ENCODE measurements around the gene OR10T2. TPM values are rescaled to one million over a fixed set of nuclear protein-coding genes. Genes with fewer than 3 reads are reported as not detected.
"Not testable (repeated sequence)": the region's sequence is repeated elsewhere in the genome, so short reads cannot be mapped to it uniquely, and the experiment has no call there.

Gene OR10T2
- total RNA-seq, 1 donor from 2014 or later: not detected

DNA sequence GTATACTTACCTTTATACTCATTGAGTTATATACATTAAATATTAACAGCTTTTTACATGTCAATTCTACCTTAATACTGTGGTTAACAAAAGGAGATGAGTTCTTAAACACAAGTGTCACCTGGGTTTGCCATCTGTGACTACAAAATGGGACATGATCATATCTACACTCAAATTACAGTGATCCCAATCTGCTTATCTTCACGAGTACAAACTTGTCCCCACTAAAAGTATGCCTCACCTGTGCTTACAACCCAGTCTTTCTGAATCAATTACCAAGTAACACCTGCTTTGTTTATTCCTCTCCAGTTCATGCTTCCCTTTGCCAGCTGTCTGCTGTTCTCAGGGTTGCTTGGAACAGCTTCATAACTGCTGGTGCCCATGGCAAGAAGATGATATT is 36.8 kb downstream of the OR10T2 start:
- no peak overlapping the region for H3K27ac ChIP-seq (ENCODE audit: low read depth, low read length)
- H3K27me3 ChIP-seq (ENCODE audit: control insufficient read depth in 3 of 3, insufficient read depth in 3 of 3, low read length in 3 of 3): no peaks in the 10 kb centered on the region
- no peak overlapping the region for H3K4me3 ChIP-seq (ENCODE audit: low read length in 3 of 3)
- no peak overlapping the region for H3K9ac ChIP-seq (ENCODE audit: low read depth in 1 of 3, low read length in 3 of 3)
- no peaks in the 10 kb centered on the region for H3K36me3 ChIP-seq (ENCODE audit: control insufficient read depth in 3 of 3, insufficient read depth in 3 of 3, low read length in 3 of 3)
- H3K4me1 ChIP-seq (ENCODE audit: control insufficient read depth in 3 of 3, insufficient read depth in 3 of 3, low read length in 3 of 3): no peaks in the 10 kb centered on the region
- H3K9me3 ChIP-seq (ENCODE audit: control insufficient read depth in 3 of 3, low read length in 3 of 3): no peaks in the 10 kb centered on the region

- Histone ChIP-seq H3K4me3 (ENCODE audit: low read length in 3 of 3) (no peak overlapping the region), H3K27ac (ENCODE audit: low read depth, low read length) (no peak overlapping the region)
Observed at GRCh38 chr1:158357441-158357840, 41.8 kb downstream of the OR10T2 start.

GRCh38 chr1:158356616-158357015 is 42.6 kb downstream of the OR10T2 start:
- Histone ChIP-seq H3K4me3 (ENCODE audit: low read length in 3 of 3) (no peak overlapping the region), H3K9me3 (ENCODE audit: control insufficient read depth in 3 of 3, low read length in 3 of 3) (no peaks in the 10 kb centered on the region), H3K9ac (ENCODE audit: low read depth in 1 of 3, low read length in 3 of 3) (no peak overlapping the region), H3K27ac (ENCODE audit: low read depth, low read length) (no peak overlapping the region), H3K4me1 (ENCODE audit: control insufficient read depth in 3 of 3, insufficient read depth in 3 of 3, low read length in 3 of 3) (no peaks in the 10 kb centered on the region), H3K27me3 (ENCODE audit: control insufficient read depth in 3 of 3, insufficient read depth in 3 of 3, low read length in 3 of 3) (no peaks in the 10 kb centered on the region), H3K36me3 (ENCODE audit: control insufficient read depth in 3 of 3, insufficient read depth in 3 of 3, low read length in 3 of 3) (no peaks in the 10 kb centered on the region)

More at GRCh38 chr1:158357441-158357840, 41.8 kb downstream of the OR10T2 start:
- Histone ChIP-seq H3K9ac (ENCODE audit: low read depth in 1 of 3, low read length in 3 of 3) (no peak overlapping the region), H3K36me3 (ENCODE audit: control insufficient read depth in 3 of 3, insufficient read depth in 3 of 3, low read length in 3 of 3) (no peaks in the 10 kb centered on the region), H3K4me1 (ENCODE audit: control insufficient read depth in 3 of 3, insufficient read depth in 3 of 3, low read length in 3 of 3) (no peaks in the 10 kb centered on the region), H3K9me3 (ENCODE audit: control insufficient read depth in 3 of 3, low read length in 3 of 3) (no peaks in the 10 kb centered on the region), H3K27me3 (ENCODE audit: control insufficient read depth in 3 of 3, insufficient read depth in 3 of 3, low read length in 3 of 3) (no peaks in the 10 kb centered on the region)

DNA sequence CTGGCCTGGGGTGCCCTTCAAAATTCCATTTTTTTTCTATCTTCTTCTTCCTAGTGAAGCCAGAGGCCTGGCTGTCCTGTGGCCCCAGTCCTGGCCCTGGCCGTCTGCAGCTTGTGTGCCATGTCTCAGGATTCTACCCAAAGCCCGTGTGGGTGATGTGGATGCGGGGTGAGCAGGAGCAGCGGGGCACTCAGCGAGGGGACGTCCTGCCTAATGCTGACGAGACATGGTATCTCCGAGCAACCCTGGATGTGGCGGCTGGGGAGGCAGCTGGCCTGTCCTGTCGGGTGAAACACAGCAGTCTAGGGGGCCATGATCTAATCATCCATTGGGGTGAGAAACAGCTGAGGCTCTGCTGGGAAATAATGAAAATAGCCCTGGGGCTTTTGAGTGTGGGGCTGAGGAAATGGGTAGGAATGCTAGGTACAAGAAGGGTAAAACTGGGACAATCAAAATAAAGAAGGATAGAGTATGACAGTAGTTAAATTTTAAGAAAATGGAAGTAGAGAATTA is 43.4 kb downstream of the OR10T2 start:
- no peaks in the 10 kb centered on the region for H3K27me3 ChIP-seq (ENCODE audit: control insufficient read depth in 3 of 3, insufficient read depth in 3 of 3, low read length in 3 of 3)
- H3K9me3 ChIP-seq (ENCODE audit: control insufficient read depth in 3 of 3, low read length in 3 of 3): no peaks in the 10 kb centered on the region
- H3K36me3 ChIP-seq (ENCODE audit: control insufficient read depth in 3 of 3, insufficient read depth in 3 of 3, low read length in 3 of 3): no peaks in the 10 kb centered on the region
- no peak overlapping the region for H3K4me3 ChIP-seq (ENCODE audit: low read length in 3 of 3)
- H3K4me1 ChIP-seq (ENCODE audit: control insufficient read depth in 3 of 3, insufficient read depth in 3 of 3, low read length in 3 of 3): no peaks in the 10 kb centered on the region
- no peak overlapping the region for H3K9ac ChIP-seq (ENCODE audit: low read depth in 1 of 3, low read length in 3 of 3)
- H3K27ac ChIP-seq (ENCODE audit: low read depth, low read length): no peak overlapping the region

DNA sequence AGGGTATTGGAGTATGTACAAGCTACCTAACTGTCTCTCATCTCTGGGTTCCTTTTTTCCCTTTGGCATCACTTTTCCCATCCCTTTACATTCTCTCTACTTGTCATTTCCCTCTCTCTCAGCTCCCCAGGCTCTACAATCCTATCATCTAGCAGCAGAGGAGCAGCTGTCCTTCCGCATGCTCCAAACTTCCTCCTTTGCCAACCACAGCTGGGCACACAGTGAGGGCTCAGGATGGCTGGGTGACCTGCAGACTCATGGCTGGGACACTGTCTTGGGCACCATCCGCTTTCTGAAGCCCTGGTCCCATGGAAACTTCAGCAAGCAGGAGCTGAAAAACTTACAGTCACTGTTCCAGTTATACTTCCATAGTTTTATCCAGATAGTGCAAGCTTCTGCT is 45.0 kb downstream of the OR10T2 start:
- no peak overlapping the region for H3K27ac ChIP-seq (ENCODE audit: low read depth, low read length)
- H3K4me3 ChIP-seq (ENCODE audit: low read length in 3 of 3): no peak overlapping the region
- H3K4me1 ChIP-seq (ENCODE audit: control insufficient read depth in 3 of 3, insufficient read depth in 3 of 3, low read length in 3 of 3): no peaks in the 10 kb centered on the region
- no peaks in the 10 kb centered on the region for H3K27me3 ChIP-seq (ENCODE audit: control insufficient read depth in 3 of 3, insufficient read depth in 3 of 3, low read length in 3 of 3)
- no peaks in the 10 kb centered on the region for H3K36me3 ChIP-seq (ENCODE audit: control insufficient read depth in 3 of 3, insufficient read depth in 3 of 3, low read length in 3 of 3)
- H3K9ac ChIP-seq (ENCODE audit: low read depth in 1 of 3, low read length in 3 of 3): no peak overlapping the region
- H3K9me3 ChIP-seq (ENCODE audit: control insufficient read depth in 3 of 3, low read length in 3 of 3): no peaks in the 10 kb centered on the region

DNA sequence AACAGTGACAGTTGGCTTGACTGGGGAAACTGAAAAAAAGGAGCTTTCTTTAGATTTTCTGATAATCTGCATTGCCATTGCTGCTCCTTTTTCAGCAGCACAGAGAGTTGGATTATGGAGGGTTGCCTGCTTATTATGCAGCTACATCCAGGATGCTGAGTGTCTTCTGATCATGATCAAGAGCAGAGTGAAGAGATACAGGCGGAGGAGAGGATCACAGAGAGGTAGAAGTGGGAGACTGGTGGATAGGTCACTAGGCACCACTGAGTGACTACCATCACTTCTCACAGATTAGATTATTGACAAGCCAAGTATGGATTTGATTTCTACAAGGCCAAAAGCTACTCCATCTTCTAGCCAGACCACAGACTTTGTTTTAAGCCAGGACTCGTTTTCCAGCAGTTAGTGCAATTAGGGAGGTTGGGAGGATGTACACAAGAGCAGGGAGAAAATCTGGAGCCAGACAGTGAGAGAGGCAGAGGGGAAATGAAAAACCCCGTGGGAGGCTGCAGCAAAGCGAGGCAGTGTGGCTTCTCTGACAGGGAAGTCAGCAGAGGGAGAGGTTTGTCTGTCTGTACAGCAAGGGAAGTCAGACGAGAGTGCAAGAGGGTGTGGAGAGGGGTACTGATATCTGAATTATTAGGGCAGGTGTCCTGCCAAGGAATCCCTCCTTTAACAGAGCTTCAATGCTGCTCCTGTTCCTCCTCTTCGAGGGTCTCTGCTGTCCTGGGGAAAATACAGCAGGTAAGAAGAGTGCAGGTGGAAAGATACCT is 45.8 kb downstream of the OR10T2 start, which contains the start of gene CD1E:
CD1E (plus strand) TSS at position 592 of the 773 bp plus-strand sequence; CDS start at position 687, 95 bp downstream.
- Histone ChIP-seq H3K9me3 (ENCODE audit: control insufficient read depth in 3 of 3, low read length in 3 of 3) (no peaks in the 10 kb centered on the region), H3K36me3 (ENCODE audit: control insufficient read depth in 3 of 3, insufficient read depth in 3 of 3, low read length in 3 of 3) (no peaks in the 10 kb centered on the region), H3K9ac (ENCODE audit: low read depth in 1 of 3, low read length in 3 of 3) (no peak within 1 kb of the TSS), H3K27ac (ENCODE audit: low read depth, low read length) (no peak within 1 kb of the TSS), H3K4me1 (ENCODE audit: control insufficient read depth in 3 of 3, insufficient read depth in 3 of 3, low read length in 3 of 3) (no peaks in the 10 kb centered on the region), H3K4me3 (ENCODE audit: low read length in 3 of 3) (no peak within 1 kb of the TSS), H3K27me3 (ENCODE audit: control insufficient read depth in 3 of 3, insufficient read depth in 3 of 3, low read length in 3 of 3) (no peaks in the 10 kb centered on the region)

DNA sequence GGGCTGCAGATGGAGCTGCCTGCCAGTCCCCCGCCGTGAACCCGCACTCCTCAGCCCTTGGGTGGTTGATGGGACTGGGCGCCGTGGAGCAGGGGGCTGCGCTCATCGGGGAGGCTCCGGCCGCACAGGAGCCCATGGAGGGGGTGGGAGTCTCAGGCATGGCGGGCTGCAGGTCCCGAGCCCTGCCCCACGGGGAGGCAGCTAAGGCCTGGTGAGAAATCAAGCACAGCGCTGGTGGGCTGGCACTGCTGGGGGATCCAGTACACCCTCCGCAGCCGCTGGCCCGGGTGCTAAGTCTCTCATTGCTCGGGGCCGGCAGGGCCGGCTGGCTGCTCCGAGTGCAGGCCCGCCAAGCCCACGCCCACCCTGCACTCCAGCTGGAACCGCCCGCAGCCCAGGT is 50.3 kb downstream of the OR10T2 start:
- H3K9me3 ChIP-seq (ENCODE audit: control insufficient read depth in 3 of 3, low read length in 3 of 3); H3K4me1 ChIP-seq (ENCODE audit: control insufficient read depth in 3 of 3, insufficient read depth in 3 of 3, low read length in 3 of 3); H3K4me3 ChIP-seq (ENCODE audit: low read length in 3 of 3); H3K9ac ChIP-seq (ENCODE audit: low read depth in 1 of 3, low read length in 3 of 3); H3K36me3 ChIP-seq (ENCODE audit: control insufficient read depth in 3 of 3, insufficient read depth in 3 of 3, low read length in 3 of 3); H3K27me3 ChIP-seq (ENCODE audit: control insufficient read depth in 3 of 3, insufficient read depth in 3 of 3, low read length in 3 of 3); H3K27ac ChIP-seq (ENCODE audit: low read depth, low read length): not testable (repeated sequence)

Other genes with a start within 250 kb of the OR10T2 start
- gene CD1D, start 218.6 kb downstream of the OR10T2 start, total RNA-seq: 1.0 TPM
- gene CD1A, start 145.0 kb downstream of the OR10T2 start, total RNA-seq: 0.52 TPM
- gene CD1C, start 109.5 kb downstream of the OR10T2 start, total RNA-seq: 2.1 TPM
- not detected for gene CD1B, start 67.9 kb downstream of the OR10T2 start, total RNA-seq
- gene CD1E, start 45.6 kb downstream of the OR10T2 start, total RNA-seq: 0.52 TPM
- not detected for gene OR10K2, start 26.8 kb upstream of the OR10T2 start, total RNA-seq
- not detected for gene OR10K1, start 62.4 kb upstream of the OR10T2 start, total RNA-seq
- not detected for gene OR10R2, start 72.8 kb upstream of the OR10T2 start, total RNA-seq
- not detected for gene OR6Y1, start 154.9 kb upstream of the OR10T2 start, total RNA-seq
- gene OR6P1, start 171.1 kb upstream of the OR10T2 start, total RNA-seq: not detected
- not detected for gene OR10X1, start 180.4 kb upstream of the OR10T2 start, total RNA-seq
- gene OR10Z1, start 205.8 kb upstream of the OR10T2 start, total RNA-seq: not detected